ENCODE measurements around the gene ARPP19. TPM values are rescaled to one million over a fixed set of nuclear protein-coding genes. Genes with fewer than 3 reads are reported as not detected.
A peak's percentile ranks its signal among the peaks of the same experiment; 100 is the strongest.
"Not testable (repeated sequence)": the region's sequence is repeated elsewhere in the genome, so short reads cannot be mapped to it uniquely, and the experiment has no call there.

The ARPP19 gene
- total and polyA plus RNA-seq, 5 donors from 2014 or later, result 72.1 to 143 (median 82.8) TPM

GRCh38 chr15:52521682-52522081 is 47.1 kb downstream of the ARPP19 start:
- no peak overlapping the region for H3K27ac ChIP-seq (ENCODE audit: insufficient read depth, low read length, poor library complexity, severe bottlenecking)
- Mint-ChIP-seq H3K4me1 (peaks cover 43 to 66% (median 59%) of the 10 kb centered on the region in 4 donors), H3K36me3 (no peaks in the 10 kb centered on the region), H3K27ac (peak overlapping the region in 1 of 3 donors; percentile 50), H3K9me3 (no peaks in the 10 kb centered on the region), H3K4me3 (peak overlapping the region in 1 of 4 donors; percentile 26), H3K27me3 (no peaks in the 10 kb centered on the region)
- H3K4me3 ChIP-seq (ENCODE audit: low read depth, low read length), result no peak overlapping the region
- DNase-seq, result no peak
- no peak for ATAC-seq (ENCODE audit: low read depth in 2 of 2)
- no peaks in the 10 kb centered on the region for H3K9me3 ChIP-seq (ENCODE audit: control insufficient read depth in 2 of 2, low read length in 2 of 2)
- peaks cover 16% of the 10 kb centered on the region for H3K4me1 ChIP-seq (ENCODE audit: control insufficient read depth, insufficient read depth, low read length, poor library complexity, severe bottlenecking)
- no peaks in the 10 kb centered on the region for H3K36me3 ChIP-seq (ENCODE audit: control insufficient read depth, insufficient read depth, low read length)
- H3K27me3 ChIP-seq (ENCODE audit: control insufficient read depth, insufficient read depth, low read length), result no peaks in the 10 kb centered on the region

- H3K4me1 ChIP-seq (ENCODE audit: control insufficient read depth, insufficient read depth, low read length, poor library complexity, severe bottlenecking), result peaks cover 16% of the 10 kb centered on the region
- H3K4me1 Mint-ChIP-seq, result peaks cover 38 to 62% (median 51%) of the 10 kb centered on the region in 4 donors
- H3K27me3 Mint-ChIP-seq, result no peaks in the 10 kb centered on the region
- DNase-seq (no peak), ATAC-seq (ENCODE audit: low read depth in 2 of 2) (no peak)
- no peak overlapping the region for H3K27ac ChIP-seq (ENCODE audit: insufficient read depth, low read length, poor library complexity, severe bottlenecking)
- H3K9me3 ChIP-seq (ENCODE audit: control insufficient read depth in 2 of 2, low read length in 2 of 2), result no peaks in the 10 kb centered on the region
- no peaks in the 10 kb centered on the region for H3K36me3 Mint-ChIP-seq
- no peaks in the 10 kb centered on the region for H3K9me3 Mint-ChIP-seq
- no peak overlapping the region for H3K4me3 ChIP-seq (ENCODE audit: low read depth, low read length)
- H3K36me3 ChIP-seq (ENCODE audit: control insufficient read depth, insufficient read depth, low read length), result no peaks in the 10 kb centered on the region
- H3K4me3 Mint-ChIP-seq, result no peak overlapping the region
- no peak overlapping the region for H3K27ac Mint-ChIP-seq
- H3K27me3 ChIP-seq (ENCODE audit: control insufficient read depth, insufficient read depth, low read length), result no peaks in the 10 kb centered on the region
Observed at GRCh38 chr15:52520421-52520820, 48.4 kb downstream of the ARPP19 start.

- peak overlapping the region; percentile 10 for H3K27ac ChIP-seq (ENCODE audit: insufficient read depth, low read length, poor library complexity, severe bottlenecking)
- no peaks in the 10 kb centered on the region for H3K36me3 Mint-ChIP-seq
- peak overlapping the region in 3 of 4 donors; percentile 7 to 35 (median 17) for H3K4me3 Mint-ChIP-seq
- H3K4me1 ChIP-seq (ENCODE audit: control insufficient read depth, insufficient read depth, low read length, poor library complexity, severe bottlenecking), result peaks cover 15% of the 10 kb centered on the region
- H3K9me3 ChIP-seq (ENCODE audit: control insufficient read depth in 2 of 2, low read length in 2 of 2), result no peaks in the 10 kb centered on the region
- no peaks in the 10 kb centered on the region for H3K36me3 ChIP-seq (ENCODE audit: control insufficient read depth, insufficient read depth, low read length)
- no peaks in the 10 kb centered on the region for H3K9me3 Mint-ChIP-seq
- peak overlapping the region; percentile 20 to 87 (median 23) for H3K27ac Mint-ChIP-seq
- H3K4me3 ChIP-seq (ENCODE audit: low read depth, low read length), result no peak overlapping the region
- H3K27me3 Mint-ChIP-seq, result no peaks in the 10 kb centered on the region
- H3K4me1 Mint-ChIP-seq, result peaks cover 37 to 55% (median 40%) of the 10 kb centered on the region in 4 donors
- no peaks in the 10 kb centered on the region for H3K27me3 ChIP-seq (ENCODE audit: control insufficient read depth, insufficient read depth, low read length)
- DNase-seq (peak in 1 of 3 donors; percentile 39), ATAC-seq (ENCODE audit: low read depth in 2 of 2) (peak in 1 of 2 donors; percentile 34)
Observed at GRCh38 chr15:52518487-52519371, 50.1 kb downstream of the ARPP19 start.

GRCh38 chr15:52517014-52517413 is 51.8 kb downstream of the ARPP19 start:
- ATAC-seq (ENCODE audit: low read depth in 2 of 2), result no peak
- no peaks in the 10 kb centered on the region for H3K27me3 Mint-ChIP-seq

GRCh38 chr15:52515343-52515742 is 53.5 kb downstream of the ARPP19 start:
- Histone ChIP-seq H3K9me3 (ENCODE audit: control insufficient read depth in 2 of 2, low read length in 2 of 2) (no peaks in the 10 kb centered on the region), H3K27ac (ENCODE audit: insufficient read depth, low read length, poor library complexity, severe bottlenecking) (no peak overlapping the region), H3K36me3 (ENCODE audit: control insufficient read depth, insufficient read depth, low read length) (no peaks in the 10 kb centered on the region), H3K4me1 (ENCODE audit: control insufficient read depth, insufficient read depth, low read length, poor library complexity, severe bottlenecking) (peaks cover 15% of the 10 kb centered on the region), H3K4me3 (ENCODE audit: low read depth, low read length) (no peak overlapping the region), H3K27me3 (ENCODE audit: control insufficient read depth, insufficient read depth, low read length) (no peaks in the 10 kb centered on the region)
- Mint-ChIP-seq H3K27me3 (no peaks in the 10 kb centered on the region), H3K4me3 (no peak overlapping the region), H3K4me1 (peaks cover 19 to 41% (median 25%) of the 10 kb centered on the region in 4 donors), H3K9me3 (no peaks in the 10 kb centered on the region), H3K36me3 (no peaks in the 10 kb centered on the region), H3K27ac (no peak overlapping the region)
- ATAC-seq (ENCODE audit: low read depth in 2 of 2) (no peak), DNase-seq (no peak)

More at GRCh38 chr15:52517014-52517413, 51.8 kb downstream of the ARPP19 start:
- Mint-ChIP-seq H3K9me3 (no peaks in the 10 kb centered on the region), H3K36me3 (no peaks in the 10 kb centered on the region), H3K4me3 (no peak overlapping the region), H3K4me1 (peaks cover 20 to 43% (median 30%) of the 10 kb centered on the region in 4 donors), H3K27ac (no peak overlapping the region)
- no peaks in the 10 kb centered on the region for H3K27me3 ChIP-seq (ENCODE audit: control insufficient read depth, insufficient read depth, low read length)
- no peaks in the 10 kb centered on the region for H3K9me3 ChIP-seq (ENCODE audit: control insufficient read depth in 2 of 2, low read length in 2 of 2)
- H3K4me3 ChIP-seq (ENCODE audit: low read depth, low read length), result no peak overlapping the region
- peaks cover 15% of the 10 kb centered on the region for H3K4me1 ChIP-seq (ENCODE audit: control insufficient read depth, insufficient read depth, low read length, poor library complexity, severe bottlenecking)
- no peaks in the 10 kb centered on the region for H3K36me3 ChIP-seq (ENCODE audit: control insufficient read depth, insufficient read depth, low read length)
- no peak overlapping the region for H3K27ac ChIP-seq (ENCODE audit: insufficient read depth, low read length, poor library complexity, severe bottlenecking)
- no peak for DNase-seq

GRCh38 chr15:52514482-52514881 is 54.3 kb downstream of the ARPP19 start:
- H3K27ac ChIP-seq (ENCODE audit: insufficient read depth, low read length, poor library complexity, severe bottlenecking), result no peak overlapping the region
- no peaks in the 10 kb centered on the region for H3K36me3 Mint-ChIP-seq
- no peaks in the 10 kb centered on the region for H3K27me3 ChIP-seq (ENCODE audit: control insufficient read depth, insufficient read depth, low read length)
- no peak overlapping the region for H3K4me3 ChIP-seq (ENCODE audit: low read depth, low read length)
- DNase-seq, result no peak
- no peak overlapping the region for H3K27ac Mint-ChIP-seq
- H3K4me1 Mint-ChIP-seq, result peaks cover 26 to 44% (median 28%) of the 10 kb centered on the region in 4 donors
- no peaks in the 10 kb centered on the region for H3K27me3 Mint-ChIP-seq
- peaks cover 20% of the 10 kb centered on the region for H3K4me1 ChIP-seq (ENCODE audit: control insufficient read depth, insufficient read depth, low read length, poor library complexity, severe bottlenecking)
- no peaks in the 10 kb centered on the region for H3K9me3 Mint-ChIP-seq
- no peak for ATAC-seq (ENCODE audit: low read depth in 2 of 2)
- no peaks in the 10 kb centered on the region for H3K9me3 ChIP-seq (ENCODE audit: control insufficient read depth in 2 of 2, low read length in 2 of 2)
- no peak overlapping the region for H3K4me3 Mint-ChIP-seq
- no peaks in the 10 kb centered on the region for H3K36me3 ChIP-seq (ENCODE audit: control insufficient read depth, insufficient read depth, low read length)

GRCh38 chr15:52512869-52513268 is 56.0 kb downstream of the ARPP19 start:
- not testable (repeated sequence) for H3K4me3 Mint-ChIP-seq; H3K36me3 ChIP-seq (ENCODE audit: control insufficient read depth, insufficient read depth, low read length); H3K9me3 Mint-ChIP-seq; H3K27ac Mint-ChIP-seq; H3K27me3 Mint-ChIP-seq; H3K9me3 ChIP-seq (ENCODE audit: control insufficient read depth in 2 of 2, low read length in 2 of 2); H3K27me3 ChIP-seq (ENCODE audit: control insufficient read depth, insufficient read depth, low read length); H3K4me1 ChIP-seq (ENCODE audit: control insufficient read depth, insufficient read depth, low read length, poor library complexity, severe bottlenecking); H3K4me3 ChIP-seq (ENCODE audit: low read depth, low read length); DNase-seq; H3K36me3 Mint-ChIP-seq; ATAC-seq (ENCODE audit: low read depth in 2 of 2); H3K27ac ChIP-seq (ENCODE audit: insufficient read depth, low read length, poor library complexity, severe bottlenecking)
- peaks cover 22 to 46% (median 33%) of the 10 kb centered on the region in 4 donors for H3K4me1 Mint-ChIP-seq
